GM10266 (cell line): ENCODE results near the gene VILL.

Source experiments
- DNase-seq: peaks from one replicate; pipeline ENCODE4 v3.0.0; 2012; ENCODE audit errors: extremely low spot score
- TF ChIP-seq, protein P1 (sequence below): IDR thresholded peaks from 2 replicates; pipeline ENCODE4 v1.5.1; 2012; ENCODE audit warnings: mild to moderate bottlenecking, low read depth; ENCODE audit not compliant: control insufficient read depth, insufficient read depth; ENCODE audit errors: missing control alignments

VILL gene

GRCh38 chr3:37981348-37981664 is 9.3 kb upstream of the VILL start:
- TF ChIP-seq, protein P1, sequence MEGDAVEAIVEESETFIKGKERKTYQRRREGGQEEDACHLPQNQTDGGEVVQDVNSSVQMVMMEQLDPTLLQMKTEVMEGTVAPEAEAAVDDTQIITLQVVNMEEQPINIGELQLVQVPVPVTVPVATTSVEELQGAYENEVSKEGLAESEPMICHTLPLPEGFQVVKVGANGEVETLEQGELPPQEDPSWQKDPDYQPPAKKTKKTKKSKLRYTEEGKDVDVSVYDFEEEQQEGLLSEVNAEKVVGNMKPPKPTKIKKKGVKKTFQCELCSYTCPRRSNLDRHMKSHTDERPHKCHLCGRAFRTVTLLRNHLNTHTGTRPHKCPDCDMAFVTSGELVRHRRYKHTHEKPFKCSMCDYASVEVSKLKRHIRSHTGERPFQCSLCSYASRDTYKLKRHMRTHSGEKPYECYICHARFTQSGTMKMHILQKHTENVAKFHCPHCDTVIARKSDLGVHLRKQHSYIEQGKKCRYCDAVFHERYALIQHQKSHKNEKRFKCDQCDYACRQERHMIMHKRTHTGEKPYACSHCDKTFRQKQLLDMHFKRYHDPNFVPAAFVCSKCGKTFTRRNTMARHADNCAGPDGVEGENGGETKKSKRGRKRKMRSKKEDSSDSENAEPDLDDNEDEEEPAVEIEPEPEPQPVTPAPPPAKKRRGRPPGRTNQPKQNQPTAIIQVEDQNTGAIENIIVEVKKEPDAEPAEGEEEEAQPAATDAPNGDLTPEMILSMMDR, result no peak
- no peak for DNase-seq

GRCh38 chr3:37982331-37982730 is 8.3 kb upstream of the VILL start:
- no peak for DNase-seq
- TF ChIP-seq, protein P1, result no peak

DNA sequence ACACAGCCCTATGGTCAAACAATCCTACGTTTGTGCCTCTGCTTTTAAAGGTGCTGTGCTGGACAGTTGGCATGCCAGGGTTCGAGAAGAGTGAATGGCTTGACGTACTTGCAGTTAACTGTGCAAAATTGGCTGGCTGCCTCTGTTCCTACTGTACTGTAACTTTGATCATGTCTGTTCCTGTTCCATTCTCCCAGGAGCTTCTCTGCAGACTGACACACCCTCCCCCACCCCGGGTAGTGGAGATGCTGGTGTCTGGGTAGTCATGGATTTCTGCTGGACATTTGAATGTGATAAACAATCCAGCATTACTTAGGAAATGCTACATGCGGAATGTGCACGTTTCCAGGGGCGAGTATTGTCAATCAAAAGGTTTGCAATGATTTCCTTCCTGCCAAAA is 6.5 kb upstream of the VILL start:
- TF ChIP-seq, protein P1, result no peak

GRCh38 chr3:37984596-37984995 is 6.0 kb upstream of the VILL start:
- DNase-seq, result no peak
- TF ChIP-seq, protein P1, result no peak

More for the DNA sequence above, 6.5 kb upstream of the VILL start:
- no peak for DNase-seq

GRCh38 chr3:37985637-37986320 is 4.8 kb upstream of the VILL start:
- DNase-seq, result no peak
- TF ChIP-seq, protein P1, result no peak

- TF ChIP-seq, protein P1, result no peak
- DNase-seq, result no peak
Observed at GRCh38 chr3:37986479-37987314, 3.9 kb upstream of the VILL start.

- no peak for DNase-seq
- TF ChIP-seq, protein P1, result no peak
Observed at GRCh38 chr3:37987315-37987697, 3.3 kb upstream of the VILL start.
